Muscle of leg (tissue), 11 donors: ENCODE data around the gene ATP2A1. TPM values are rescaled to one million over a fixed set of nuclear protein-coding genes. Genes with fewer than 3 reads are reported as not detected.
A peak's percentile ranks its signal among the peaks of the same experiment; 100 is the strongest.

ENCODE experiments used
- DNase-seq: peaks from one replicate; pipeline ENCODE4 v3.0.0; 2013
- H3K27ac ChIP-seq: one replicate; pipeline ENCODE4 v1.5.1; 2013; ENCODE audit warnings: mild to moderate bottlenecking, low read length, control low read depth
- H3K27me3 ChIP-seq: one replicate; pipeline ENCODE4 v1.6.1; 2013; ENCODE audit warnings: low read length; ENCODE audit not compliant: control insufficient read depth, insufficient read depth
- H3K36me3 ChIP-seq: one replicate; pipeline ENCODE4 v1.6.1; 2013; ENCODE audit warnings: low read length; ENCODE audit not compliant: control insufficient read depth, insufficient read depth
- H3K4me1 ChIP-seq: one replicate; pipeline ENCODE4 v1.6.1; 2013; ENCODE audit warnings: low read length; ENCODE audit not compliant: control insufficient read depth, insufficient read depth
- H3K4me3 ChIP-seq: one replicate; pipeline ENCODE4 v1.5.1; 2013; ENCODE audit warnings: low read length, control low read depth
- H3K9me3 ChIP-seq: replicated peaks from 2 replicates; pipeline ENCODE4 v1.6.1; 2013; ENCODE audit warnings: low read depth, low read length; ENCODE audit not compliant: control insufficient read depth
- WGBS: methylation state at CpG from one replicate; pipeline ENCODE4 v1.1.5; 2013; ENCODE audit warnings: missing lambda C conversion rate; ENCODE audit not compliant: insufficient coverage; 5-methylcytosine and 5-hydroxymethylcytosine counted together
- polyA plus RNA-seq, 8 donors: library from polyadenylated mRNA; unstranded; fragments of 120-200 nt; gene quantifications; one replicate each; pipeline versions ENCODE4 v1.2.1 to v1.2.3, GENCODE V29; 2013; ENCODE audit warnings: inconsistent platforms in 1 of 8, low replicate concordance in 1 of 8; ENCODE audit not compliant: insufficient read length in 8 of 8, insufficient read depth in 1 of 8
- total RNA-seq: library from RNA; stranded (reverse); fragments of 120-200 nt; gene quantifications from one replicate; pipeline ENCODE4 v1.2.4, GENCODE V29; 2013

Gene ATP2A1
- total and polyA plus RNA-seq, 9 donors = 168 to 587 (median 463) TPM

GRCh38 chr16:28905229-28905754, 27.0 kb downstream of the ATP2A1 start:
- 94% methylated on average over 5 of the region's 9 CpGs for WGBS
- Histone ChIP-seq H3K36me3 (peaks cover 51% of the 10 kb centered on the region), H3K9me3 (no peaks in the 10 kb centered on the region), H3K27me3 (no peaks in the 10 kb centered on the region), H3K4me1 (peaks cover 17% of the 10 kb centered on the region), H3K4me3 (no peak overlapping the region), H3K27ac (peak overlapping the region; percentile 69)
- no peak for DNase-seq

GRCh38 chr16:28905800-28906372, 27.6 kb downstream of the ATP2A1 start:
- H3K9me3 ChIP-seq = no peaks in the 10 kb centered on the region
- peak overlapping the region; percentile 69 for H3K27ac ChIP-seq
- DNase-seq = no peak
- no peaks in the 10 kb centered on the region for H3K27me3 ChIP-seq
- H3K4me1 ChIP-seq = peaks cover 23% of the 10 kb centered on the region
- WGBS = 58% methylated on average over 22 of the region's 24 CpGs
- H3K36me3 ChIP-seq = peaks cover 50% of the 10 kb centered on the region
- no peak overlapping the region for H3K4me3 ChIP-seq

- DNase-seq = peak; percentile 29
- WGBS = 78% methylated on average over 14 of the region's 19 CpGs
- H3K9me3 ChIP-seq = no peaks in the 10 kb centered on the region
Observed at GRCh38 chr16:28910086-28911031, 32.1 kb downstream of the ATP2A1 start.

GRCh38 chr16:28912558-28912957, 34.3 kb downstream of the ATP2A1 start:
- 81% methylated on average over 12 of the region's 12 CpGs for WGBS
- no peaks in the 10 kb centered on the region for H3K9me3 ChIP-seq
- no peak for DNase-seq
- peaks cover 38% of the 10 kb centered on the region for H3K36me3 ChIP-seq
- H3K27me3 ChIP-seq = no peaks in the 10 kb centered on the region
- H3K4me1 ChIP-seq = peaks cover 17% of the 10 kb centered on the region
- H3K4me3 ChIP-seq = no peak overlapping the region
- no peak overlapping the region for H3K27ac ChIP-seq

More at GRCh38 chr16:28910086-28911031, 32.1 kb downstream of the ATP2A1 start:
- peak overlapping the region; percentile 51 for H3K27ac ChIP-seq
- no peak overlapping the region for H3K4me3 ChIP-seq
- H3K4me1 ChIP-seq = peaks cover 25% of the 10 kb centered on the region
- H3K36me3 ChIP-seq = peaks cover 30% of the 10 kb centered on the region
- no peaks in the 10 kb centered on the region for H3K27me3 ChIP-seq

GRCh38 chr16:28913946-28914724, 35.8 kb downstream of the ATP2A1 start:
- Histone ChIP-seq H3K27ac (no peak overlapping the region), H3K4me3 (no peak overlapping the region), H3K27me3 (no peaks in the 10 kb centered on the region), H3K36me3 (peaks cover 38% of the 10 kb centered on the region), H3K9me3 (no peaks in the 10 kb centered on the region), H3K4me1 (peaks cover 14% of the 10 kb centered on the region)
- 90% methylated on average over 17 of the region's 29 CpGs for WGBS
- DNase-seq = no peak

GRCh38 chr16:28915181-28915580, 36.9 kb downstream of the ATP2A1 start:
- no peaks in the 10 kb centered on the region for H3K27me3 ChIP-seq
- peaks cover 12% of the 10 kb centered on the region for H3K4me1 ChIP-seq
- DNase-seq = no peak
- no peaks in the 10 kb centered on the region for H3K9me3 ChIP-seq
- no peak overlapping the region for H3K4me3 ChIP-seq
- H3K27ac ChIP-seq = no peak overlapping the region
- H3K36me3 ChIP-seq = peaks cover 44% of the 10 kb centered on the region

GRCh38 chr16:28917095-28917494, 38.8 kb downstream of the ATP2A1 start:
- Histone ChIP-seq H3K27ac (no peak overlapping the region), H3K27me3 (no peaks in the 10 kb centered on the region), H3K9me3 (no peaks in the 10 kb centered on the region), H3K4me3 (no peak overlapping the region), H3K4me1 (no peaks in the 10 kb centered on the region), H3K36me3 (peaks cover 46% of the 10 kb centered on the region)
- 87% methylated on average over 6 of the region's 7 CpGs for WGBS
- no peak for DNase-seq

GRCh38 chr16:28918698-28919097, 40.4 kb downstream of the ATP2A1 start:
- peaks cover 3% of the 10 kb centered on the region for H3K4me1 ChIP-seq
- H3K36me3 ChIP-seq = peaks cover 40% of the 10 kb centered on the region
- no peaks in the 10 kb centered on the region for H3K9me3 ChIP-seq
- no peaks in the 10 kb centered on the region for H3K27me3 ChIP-seq
- 80% methylated on average over 1 of the region's 3 CpGs for WGBS
- no peak for DNase-seq
- no peak overlapping the region for H3K4me3 ChIP-seq
- H3K27ac ChIP-seq = no peak overlapping the region

- Histone ChIP-seq H3K9me3 (no peaks in the 10 kb centered on the region), H3K36me3 (peaks cover 20% of the 10 kb centered on the region), H3K4me1 (peaks cover 17% of the 10 kb centered on the region), H3K4me3 (no peak overlapping the region), H3K27me3 (no peaks in the 10 kb centered on the region), H3K27ac (no peak overlapping the region)
- WGBS = no CpG with 5 or more reads among the region's 3 CpGs
- no peak for DNase-seq
Observed at GRCh38 chr16:28923231-28923587, 44.9 kb downstream of the ATP2A1 start.
